Activated naive CD4-positive, alpha-beta T cell treated with anti-CD3 and anti-CD28 coated beads, Interleukin-2, amount 50 U/mL, for 24 hours (primary cell): ENCODE data around the gene UTRN.

Experiments used
- H3K27ac Mint-ChIP-seq: one replicate; pipeline ENCODE4 v1.8.0; 2021; ENCODE audit warnings: mild to moderate bottlenecking, mixed read lengths
- H3K27me3 Mint-ChIP-seq: one replicate; pipeline ENCODE4 v1.8.0; 2021; ENCODE audit warnings: mixed read lengths
- H3K36me3 Mint-ChIP-seq: one replicate; pipeline ENCODE4 v1.8.0; 2021; ENCODE audit warnings: mixed read lengths
- H3K4me1 Mint-ChIP-seq: one replicate; pipeline ENCODE4 v1.8.0; 2021; ENCODE audit warnings: mixed read lengths
- H3K4me3 Mint-ChIP-seq: one replicate; pipeline ENCODE4 v1.8.0; 2021; ENCODE audit warnings: mild to moderate bottlenecking, mixed read lengths
- H3K9me3 Mint-ChIP-seq: one replicate; pipeline ENCODE4 v1.8.0; 2021; ENCODE audit warnings: mixed read lengths

The UTRN gene

DNA sequence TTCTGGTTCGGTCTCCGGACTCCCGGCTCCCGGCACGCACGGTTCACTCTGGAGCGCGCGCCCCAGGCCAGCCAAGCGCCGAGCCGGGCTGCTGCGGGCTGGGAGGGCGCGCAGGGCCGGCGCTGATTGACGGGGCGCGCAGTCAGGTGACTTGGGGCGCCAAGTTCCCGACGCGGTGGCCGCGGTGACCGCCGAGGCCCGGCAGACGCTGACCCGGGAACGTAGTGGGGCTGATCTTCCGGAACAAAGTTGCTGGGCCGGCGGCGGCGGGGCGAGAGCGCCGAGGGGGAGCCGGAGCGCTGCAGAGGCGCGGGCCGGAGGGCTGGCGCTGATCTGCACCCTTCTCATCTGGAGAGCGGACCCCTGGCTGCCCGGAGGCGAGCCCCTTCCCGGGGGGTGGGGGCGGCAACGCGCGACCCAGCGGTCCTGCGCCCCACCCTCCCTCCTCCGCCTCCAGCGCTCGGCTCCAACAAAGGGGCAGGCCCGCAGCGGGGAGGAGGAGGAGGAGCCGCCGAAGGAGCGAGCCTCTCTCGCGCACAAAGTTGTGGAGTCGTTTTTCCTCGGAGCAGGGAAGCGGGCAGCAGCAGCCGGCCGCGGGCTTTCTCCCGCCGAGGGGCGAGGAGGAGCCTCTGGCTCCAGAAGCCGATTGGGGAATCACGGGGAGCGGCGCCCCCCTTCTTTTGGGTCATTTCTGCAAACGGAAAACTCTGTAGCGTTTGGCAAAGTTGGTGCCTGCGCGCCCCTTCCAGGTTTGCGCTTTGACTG is at the start of gene UTRN:
UTRN (plus strand) TSS at position 553 of the 765 bp plus-strand sequence. CDS start 6,494 bp downstream, outside the sequence.
- Mint-ChIP-seq H3K9me3 (no peaks in the 10 kb centered on the region), H3K4me3 (peak within 1 kb of the TSS; percentile 97), H3K27me3 (peaks cover 5% of the 10 kb centered on the region), H3K36me3 (no peaks in the 10 kb centered on the region), H3K4me1 (peaks cover 19% of the 10 kb centered on the region), H3K27ac (peak within 1 kb of the TSS; percentile 55)

DNA sequence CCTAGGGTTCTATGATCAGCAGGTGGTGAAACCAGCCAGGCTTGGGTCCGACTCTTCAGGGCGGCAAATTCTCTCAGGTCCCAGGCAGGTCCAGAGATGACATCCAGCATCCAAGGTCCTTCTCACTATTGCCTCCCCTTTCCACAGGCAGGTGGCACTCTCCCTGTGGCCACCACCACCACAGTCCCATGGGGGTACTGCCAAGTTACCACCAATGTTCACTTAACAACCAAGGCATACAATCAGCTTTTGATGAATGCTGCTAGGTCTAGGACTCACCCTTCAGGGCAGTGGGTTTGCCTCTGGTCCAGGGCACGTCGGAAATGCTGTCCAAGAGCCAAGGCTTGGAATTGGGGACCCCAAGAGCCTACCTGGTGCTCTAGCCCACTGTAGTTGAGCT is 40.4 kb upstream of the UTRN start:
- H3K27me3 Mint-ChIP-seq: peaks cover 2% of the 10 kb centered on the region
- H3K4me3 Mint-ChIP-seq: no peak overlapping the region
- peaks cover 12% of the 10 kb centered on the region for H3K4me1 Mint-ChIP-seq
- H3K36me3 Mint-ChIP-seq: no peaks in the 10 kb centered on the region
- no peak overlapping the region for H3K27ac Mint-ChIP-seq
- H3K9me3 Mint-ChIP-seq: peaks cover 10% of the 10 kb centered on the region

DNA sequence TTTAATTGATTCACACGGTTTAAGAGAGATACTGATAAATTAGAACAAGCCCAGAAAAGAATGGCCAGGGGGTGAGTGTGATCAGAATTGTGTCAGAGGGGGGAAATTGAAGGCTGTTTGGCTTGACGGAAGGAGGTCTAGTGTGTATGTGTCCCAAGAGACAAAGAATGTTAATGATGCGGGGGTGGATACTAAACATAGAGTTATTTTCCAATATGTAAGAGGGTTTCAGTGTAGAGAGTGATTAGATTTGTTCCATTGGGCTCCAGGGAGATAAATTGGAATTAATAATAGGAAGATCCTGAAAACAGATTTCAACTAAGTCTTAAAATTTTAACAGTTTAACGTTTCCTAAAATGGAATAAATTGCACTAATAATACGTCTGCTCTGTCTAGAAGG is 38.1 kb upstream of the UTRN start:
- peaks cover 12% of the 10 kb centered on the region for H3K4me1 Mint-ChIP-seq
- H3K4me3 Mint-ChIP-seq: no peak overlapping the region
- no peaks in the 10 kb centered on the region for H3K36me3 Mint-ChIP-seq
- H3K27ac Mint-ChIP-seq: peak overlapping the region; percentile 1
- peaks cover 10% of the 10 kb centered on the region for H3K9me3 Mint-ChIP-seq
- H3K27me3 Mint-ChIP-seq: peaks cover 2% of the 10 kb centered on the region

DNA sequence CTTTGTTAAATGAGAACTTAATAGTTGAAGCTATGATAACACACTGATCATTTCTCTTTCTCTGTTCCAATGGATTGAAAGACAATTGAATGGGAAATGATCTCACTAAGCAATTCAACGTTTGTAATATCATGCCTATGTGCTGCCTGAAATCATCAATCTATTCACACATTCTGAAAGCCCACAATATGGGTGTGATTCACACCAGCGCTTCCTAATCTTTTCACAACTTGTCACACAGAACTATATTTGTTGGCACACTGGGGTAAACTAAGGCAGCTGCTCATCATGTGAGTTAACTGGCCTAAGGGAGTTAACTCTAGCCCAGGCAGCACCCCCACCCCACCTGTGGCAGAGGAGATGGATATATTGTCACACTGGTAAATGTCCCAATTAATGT is 37.1 kb upstream of the UTRN start:
- no peak overlapping the region for H3K27ac Mint-ChIP-seq
- no peak overlapping the region for H3K4me3 Mint-ChIP-seq
- H3K27me3 Mint-ChIP-seq: peaks cover 2% of the 10 kb centered on the region
- H3K9me3 Mint-ChIP-seq: peaks cover 10% of the 10 kb centered on the region
- H3K4me1 Mint-ChIP-seq: peaks cover 12% of the 10 kb centered on the region
- H3K36me3 Mint-ChIP-seq: no peaks in the 10 kb centered on the region

DNA sequence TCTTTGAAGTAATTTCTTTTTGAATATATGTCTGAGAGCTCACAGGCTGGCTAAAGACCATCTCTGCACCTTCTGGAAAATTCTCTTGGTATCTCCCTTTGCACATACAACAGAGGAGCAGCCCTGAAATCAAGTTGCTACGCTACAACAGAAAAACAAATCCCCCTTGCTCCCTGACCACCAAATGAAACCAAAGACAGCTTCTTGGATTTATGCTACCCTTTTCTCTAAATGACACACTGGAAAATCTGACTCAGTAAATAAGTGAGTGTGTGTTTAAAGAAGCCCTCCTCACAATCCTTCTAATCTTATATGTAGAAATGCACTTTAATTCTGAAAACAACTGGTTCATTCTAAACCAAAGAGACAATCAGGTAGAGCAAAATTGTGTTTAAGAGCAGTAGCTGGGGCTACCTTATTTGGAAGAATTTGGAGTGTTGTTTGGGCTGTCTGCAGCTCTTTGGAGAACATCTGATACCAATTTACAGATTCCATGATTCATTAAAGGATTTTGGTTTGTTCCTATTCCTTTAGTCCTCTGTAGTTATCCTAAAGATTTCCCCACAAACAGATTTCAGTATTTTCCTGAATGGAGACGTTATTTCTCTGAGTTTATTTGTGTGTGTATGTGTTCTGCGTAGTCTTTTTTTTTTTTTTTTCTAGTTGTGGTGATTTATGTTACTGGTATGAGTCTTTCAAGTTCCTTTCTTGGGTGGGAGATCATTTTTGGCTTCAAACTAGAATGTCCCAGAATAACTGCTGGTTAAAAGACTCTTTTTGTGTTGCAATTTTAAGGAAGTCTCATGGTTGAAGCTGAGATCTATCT is 36.4 kb upstream of the UTRN start:
- H3K36me3 Mint-ChIP-seq: no peaks in the 10 kb centered on the region
- H3K4me3 Mint-ChIP-seq: no peak overlapping the region

DNA sequence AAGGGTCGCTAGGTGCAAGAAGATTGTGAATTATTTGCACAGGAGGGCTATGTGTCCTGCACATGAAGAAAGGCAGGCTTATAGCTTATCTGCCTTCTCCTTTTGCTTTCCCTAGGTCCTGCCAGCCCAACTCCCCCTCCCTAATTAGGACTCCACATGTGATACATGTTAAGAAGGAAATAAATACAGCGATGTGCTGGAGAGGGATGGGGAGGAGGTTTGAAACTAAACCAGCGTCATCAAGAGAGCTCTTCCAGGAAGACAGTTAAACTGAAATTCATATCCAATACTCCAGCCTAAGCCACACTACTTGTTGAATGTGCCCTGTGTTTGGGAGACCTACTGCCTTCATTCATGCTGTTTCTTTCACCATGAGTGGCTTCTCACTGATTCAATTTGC is 34.9 kb upstream of the UTRN start:
- no peak overlapping the region for H3K4me3 Mint-ChIP-seq
- H3K9me3 Mint-ChIP-seq: peaks cover 10% of the 10 kb centered on the region
- H3K27me3 Mint-ChIP-seq: no peaks in the 10 kb centered on the region
- H3K36me3 Mint-ChIP-seq: no peaks in the 10 kb centered on the region
- peaks cover 12% of the 10 kb centered on the region for H3K4me1 Mint-ChIP-seq
- H3K27ac Mint-ChIP-seq: no peak overlapping the region

More for the DNA sequence above, 36.4 kb upstream of the UTRN start:
- Mint-ChIP-seq H3K9me3 (peaks cover 10% of the 10 kb centered on the region), H3K27me3 (no peaks in the 10 kb centered on the region), H3K4me1 (peaks cover 12% of the 10 kb centered on the region), H3K27ac (peak overlapping the region; percentile 68)

DNA sequence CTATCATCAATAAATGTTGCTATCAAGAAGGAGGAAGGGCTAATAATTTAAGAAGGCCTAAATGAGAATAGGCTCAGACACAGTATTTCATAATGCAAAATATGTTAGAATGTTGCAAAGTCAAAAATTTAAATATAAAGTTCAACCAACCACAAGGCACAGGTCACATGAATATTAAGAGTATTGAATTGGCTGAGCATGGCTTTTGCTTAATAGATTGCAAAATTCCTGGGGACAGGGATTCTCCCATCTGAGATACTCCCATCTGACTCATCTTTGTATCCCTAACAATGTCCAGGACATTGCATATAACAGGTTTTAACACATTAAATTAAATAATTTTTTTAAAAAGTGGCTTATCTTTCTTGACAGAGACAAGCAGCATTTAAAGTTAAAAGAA is 32.9 kb upstream of the UTRN start:
- H3K9me3 Mint-ChIP-seq: no peaks in the 10 kb centered on the region
- peaks cover 12% of the 10 kb centered on the region for H3K4me1 Mint-ChIP-seq
- no peaks in the 10 kb centered on the region for H3K36me3 Mint-ChIP-seq
- H3K27ac Mint-ChIP-seq: no peak overlapping the region
- H3K27me3 Mint-ChIP-seq: peaks cover 2% of the 10 kb centered on the region
- no peak overlapping the region for H3K4me3 Mint-ChIP-seq

DNA sequence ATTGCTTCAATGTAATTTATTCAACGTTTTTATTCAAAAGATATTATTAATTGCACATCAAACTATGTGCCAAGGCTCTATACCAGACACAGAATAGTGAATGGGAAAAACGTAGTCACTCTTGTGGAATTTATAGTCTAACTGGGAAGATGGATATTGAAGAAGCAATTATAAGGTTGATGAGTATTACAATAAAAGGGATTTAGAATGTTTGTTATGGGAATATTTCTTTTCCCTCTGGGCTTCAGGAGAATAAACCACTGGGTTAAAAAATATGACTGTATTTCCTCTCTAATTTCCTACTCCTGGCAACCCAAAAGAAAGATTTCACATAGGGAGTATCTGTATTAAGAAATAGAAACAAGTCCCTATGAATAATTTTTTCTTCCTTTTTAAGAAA is 25.1 kb upstream of the UTRN start:
- Mint-ChIP-seq H3K4me1 (no peaks in the 10 kb centered on the region), H3K9me3 (no peaks in the 10 kb centered on the region), H3K27ac (no peak overlapping the region), H3K4me3 (no peak overlapping the region), H3K27me3 (peaks cover 2% of the 10 kb centered on the region), H3K36me3 (no peaks in the 10 kb centered on the region)

DNA sequence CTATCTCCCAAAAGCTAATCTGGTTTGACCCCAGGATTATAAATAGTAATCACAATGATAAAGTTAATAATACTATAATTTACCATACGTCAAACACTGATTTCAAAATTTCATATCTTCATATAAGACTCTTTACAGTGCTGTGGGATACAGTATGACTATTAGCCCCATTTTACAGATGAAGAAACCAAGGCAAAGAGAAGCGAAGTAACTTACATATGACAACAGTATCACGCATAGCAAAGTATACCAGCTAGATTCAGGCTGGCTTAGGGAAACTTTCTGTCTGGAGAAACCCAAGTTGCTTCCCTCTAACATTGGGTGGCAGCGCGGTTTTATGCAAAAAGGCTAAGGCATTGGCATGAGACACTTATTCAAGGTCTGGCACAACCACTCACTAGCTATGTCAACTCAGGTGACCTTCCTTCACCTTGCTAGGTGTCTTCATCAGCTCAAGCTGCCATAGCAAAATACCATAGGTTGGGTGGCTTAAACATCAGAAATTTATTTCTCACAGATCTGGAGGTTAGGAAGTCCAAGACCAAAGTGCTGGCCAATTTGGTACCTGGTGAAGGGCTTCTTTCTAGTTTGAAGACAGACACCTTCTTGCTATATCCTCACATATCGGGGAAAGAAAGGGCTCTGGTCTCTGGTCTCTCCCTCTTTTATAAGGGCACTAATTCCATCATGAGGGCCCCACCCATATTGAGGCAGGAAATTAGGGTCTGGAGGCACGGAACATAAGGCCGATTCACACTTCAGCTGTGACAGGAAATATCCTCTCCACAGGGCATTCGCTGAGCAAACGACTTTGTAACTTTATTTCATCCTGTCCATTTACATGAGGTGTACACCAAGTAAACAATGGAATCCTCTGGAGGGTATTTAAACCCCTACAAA is 22.4 kb upstream of the UTRN start:
- no peaks in the 10 kb centered on the region for H3K9me3 Mint-ChIP-seq
- no peaks in the 10 kb centered on the region for H3K36me3 Mint-ChIP-seq
- no peaks in the 10 kb centered on the region for H3K27me3 Mint-ChIP-seq
- H3K4me3 Mint-ChIP-seq: no peak overlapping the region
- no peak overlapping the region for H3K27ac Mint-ChIP-seq
- no peaks in the 10 kb centered on the region for H3K4me1 Mint-ChIP-seq

DNA sequence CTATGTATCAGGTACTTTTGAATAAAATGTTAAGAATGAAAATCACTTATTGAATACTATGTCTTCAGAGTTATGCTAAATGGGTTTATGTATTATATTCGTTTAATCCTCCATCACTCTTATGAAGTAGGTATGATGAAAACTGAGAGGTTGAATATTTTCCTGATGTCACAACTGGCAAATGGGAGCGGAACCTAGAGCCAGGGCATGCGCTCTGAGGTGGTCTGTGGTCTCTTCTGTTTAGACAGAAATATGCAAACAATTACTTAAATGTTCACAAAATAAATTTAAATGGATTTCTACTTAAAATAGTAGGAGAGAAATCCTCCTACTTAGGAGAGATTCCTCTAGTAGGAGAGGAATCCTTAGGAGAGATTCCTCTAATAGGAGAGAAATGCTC is 21.3 kb upstream of the UTRN start:
- no peaks in the 10 kb centered on the region for H3K27me3 Mint-ChIP-seq
- no peaks in the 10 kb centered on the region for H3K9me3 Mint-ChIP-seq
- no peaks in the 10 kb centered on the region for H3K4me1 Mint-ChIP-seq
- no peak overlapping the region for H3K4me3 Mint-ChIP-seq
- no peak overlapping the region for H3K27ac Mint-ChIP-seq
- no peaks in the 10 kb centered on the region for H3K36me3 Mint-ChIP-seq

DNA sequence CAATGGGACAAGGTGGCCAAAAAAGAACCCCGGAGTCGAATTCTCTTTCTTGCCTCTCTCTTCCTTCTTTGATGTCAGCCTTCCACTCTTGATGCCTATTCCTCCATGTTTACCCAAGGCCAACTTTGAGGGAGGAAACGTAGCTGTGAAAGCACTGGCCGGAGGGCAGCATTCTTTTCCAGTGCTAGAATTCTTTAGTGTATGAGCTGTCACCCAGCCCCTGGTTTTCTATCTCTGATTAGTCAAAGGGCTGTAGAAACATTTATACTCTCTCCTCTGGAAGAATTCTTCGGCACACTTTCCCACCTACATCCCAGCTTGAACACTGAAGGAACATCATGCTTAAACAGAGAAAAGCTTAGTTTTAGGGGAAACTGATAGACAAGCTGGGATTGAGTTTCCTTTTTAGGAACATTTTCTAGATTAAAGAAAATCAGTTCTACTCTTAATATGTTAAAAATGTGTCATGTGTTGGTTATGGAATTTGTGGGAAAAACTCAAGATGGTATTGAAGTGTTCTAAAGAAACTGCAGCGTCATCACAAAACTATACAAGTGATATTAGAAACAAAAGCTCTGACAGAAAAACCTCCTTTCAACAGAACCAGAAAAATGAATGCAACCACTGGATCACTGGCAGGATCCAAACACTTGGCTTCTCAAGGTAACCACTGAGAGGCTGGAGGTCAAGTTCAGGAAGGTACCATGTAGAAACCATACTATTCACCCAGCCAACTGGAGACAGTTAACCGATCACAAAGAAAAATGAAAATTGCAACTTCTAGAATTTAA is 20.7 kb upstream of the UTRN start:
- Mint-ChIP-seq H3K9me3 (no peaks in the 10 kb centered on the region), H3K27ac (no peak overlapping the region), H3K4me1 (no peaks in the 10 kb centered on the region), H3K36me3 (no peaks in the 10 kb centered on the region), H3K4me3 (no peak overlapping the region), H3K27me3 (no peaks in the 10 kb centered on the region)

DNA sequence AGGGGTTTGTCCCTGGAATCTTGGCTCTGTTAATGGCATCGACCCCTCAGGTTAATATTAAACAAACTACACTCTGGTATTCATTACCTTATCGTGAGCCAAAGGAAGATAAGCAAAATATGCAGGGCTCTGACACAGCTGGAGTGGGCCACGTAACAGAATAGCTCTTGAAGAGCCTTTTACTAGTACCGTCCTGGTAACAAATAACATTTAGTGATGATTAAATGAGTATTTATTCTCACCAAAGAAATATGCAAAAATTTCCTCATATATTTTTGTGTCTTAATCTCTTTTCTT is 20.1 kb upstream of the UTRN start:
- H3K4me3 Mint-ChIP-seq: no peak overlapping the region
- H3K27ac Mint-ChIP-seq: no peak overlapping the region
- H3K27me3 Mint-ChIP-seq: no peaks in the 10 kb centered on the region
- H3K36me3 Mint-ChIP-seq: no peaks in the 10 kb centered on the region
- H3K4me1 Mint-ChIP-seq: no peaks in the 10 kb centered on the region
- no peaks in the 10 kb centered on the region for H3K9me3 Mint-ChIP-seq

DNA sequence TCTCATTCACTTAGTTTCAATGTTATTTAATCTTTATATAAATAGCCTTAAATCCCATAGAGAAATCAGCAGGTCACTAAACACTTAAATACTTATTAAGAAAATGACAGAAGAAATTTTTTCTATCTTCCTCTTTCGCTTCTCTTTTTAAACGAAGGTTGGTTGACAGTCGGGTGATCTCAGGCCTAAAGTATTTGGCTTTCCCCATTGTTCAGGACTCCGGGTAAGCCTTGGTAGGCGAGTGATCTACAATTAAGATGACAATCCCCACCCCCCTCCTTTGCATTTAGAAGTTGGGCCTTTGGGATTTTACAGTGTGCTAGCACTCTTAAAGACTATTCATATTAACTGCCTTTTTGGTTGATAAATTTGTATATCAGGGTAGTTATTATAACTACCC is 19.7 kb upstream of the UTRN start:
- Mint-ChIP-seq H3K4me3 (no peak overlapping the region), H3K36me3 (no peaks in the 10 kb centered on the region), H3K4me1 (no peaks in the 10 kb centered on the region)

DNA sequence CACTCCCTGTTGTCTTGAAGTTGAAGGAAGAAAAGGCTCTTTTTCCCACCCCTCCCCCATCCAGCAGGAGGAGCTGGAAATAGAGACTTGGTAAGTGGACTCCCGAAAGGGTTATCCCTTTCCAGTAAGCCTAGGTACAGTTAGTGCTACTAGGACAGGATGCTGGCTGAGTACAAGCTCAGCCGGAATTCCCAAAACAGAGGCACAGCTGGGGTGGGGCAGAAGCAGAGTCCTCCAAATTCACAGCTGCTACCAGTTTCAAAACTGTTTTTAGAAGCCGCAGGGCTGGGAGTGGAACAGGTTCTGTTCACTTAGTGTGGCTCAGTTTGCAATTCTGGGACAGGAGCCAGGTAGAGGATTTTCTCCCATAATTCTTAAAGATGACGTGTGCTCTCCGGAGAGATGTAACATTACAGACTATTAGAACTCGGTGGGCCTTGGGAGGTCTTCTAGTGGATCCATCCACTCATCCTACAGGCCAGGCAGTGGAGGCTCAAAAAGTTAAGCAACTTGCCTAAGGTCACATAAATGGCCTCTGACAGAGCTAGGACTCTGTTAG is 19.0 kb upstream of the UTRN start:
- Mint-ChIP-seq H3K4me3 (no peak overlapping the region), H3K4me1 (no peaks in the 10 kb centered on the region), H3K36me3 (no peaks in the 10 kb centered on the region), H3K9me3 (no peaks in the 10 kb centered on the region), H3K27ac (no peak overlapping the region), H3K27me3 (no peaks in the 10 kb centered on the region)

More for the DNA sequence above, 19.7 kb upstream of the UTRN start:
- Mint-ChIP-seq H3K9me3 (no peaks in the 10 kb centered on the region), H3K27ac (no peak overlapping the region), H3K27me3 (no peaks in the 10 kb centered on the region)
